Activated CD4-positive, CD25-positive, alpha-beta regulatory T cell (primary cell): ENCODE measurements around the gene SLC27A3.

Experiments
- DNase-seq, 4 experiments: peaks; one replicate each; lab custom pipeline; 2025; lab: John Stamatoyannopoulos, UW

The SLC27A3 gene

GRCh38 chr1:153774780-153775457, at the start of gene SLC27A3:
Gene SLC27A3 (plus strand): TSS chr1:153775407. CDS start chr1:153775498, 91 bp downstream.
- DNase-seq: no peak

GRCh38 chr1:153727463-153728304, 47.5 kb upstream of the SLC27A3 start, which contains the start of gene INTS3:
Gene INTS3 (plus strand): TSS chr1:153728050. CDS start chr1:153728635, 585 bp downstream.
- peak; percentile 91 to 99 (median 97) for DNase-seq

GRCh38 chr1:153728305-153729066, 46.7 kb upstream of the SLC27A3 start:
- DNase-seq: peak in 2 of 4 experiments; percentile 5 to 7

GRCh38 chr1:153730468-153730988, 44.7 kb upstream of the SLC27A3 start:
- no peak for DNase-seq

GRCh38 chr1:153733970-153734369, 41.2 kb upstream of the SLC27A3 start:
- DNase-seq: no peak

- DNase-seq: no peak
These were observed 40.7 kb upstream of the SLC27A3 start for GRCh38 chr1:153734396-153735089.

GRCh38 chr1:153735090-153735420, 40.2 kb upstream of the SLC27A3 start:
- DNase-seq: no peak

GRCh38 chr1:153741986-153742385, 33.2 kb upstream of the SLC27A3 start:
- DNase-seq: no peak

- DNase-seq: no peak
These were observed 32.6 kb upstream of the SLC27A3 start for GRCh38 chr1:153742411-153743142.

- no peak for DNase-seq
These were observed 29.8 kb upstream of the SLC27A3 start for GRCh38 chr1:153745417-153745816.

- DNase-seq: no peak
These were observed 29.0 kb upstream of the SLC27A3 start for GRCh38 chr1:153746174-153746573.

- DNase-seq: no peak
These were observed 26.3 kb upstream of the SLC27A3 start for GRCh38 chr1:153748903-153749302.

- DNase-seq: peak; percentile 38 to 67 (median 60)
These were observed 25.7 kb upstream of the SLC27A3 start for GRCh38 chr1:153749408-153750005.

- DNase-seq: no peak
These were observed 24.9 kb upstream of the SLC27A3 start for GRCh38 chr1:153750026-153750995.

GRCh38 chr1:153752072-153752471, 23.1 kb upstream of the SLC27A3 start:
- no peak for DNase-seq

GRCh38 chr1:153752571-153753195, 22.5 kb upstream of the SLC27A3 start:
- DNase-seq: no peak

- no peak for DNase-seq
These were observed 20.9 kb upstream of the SLC27A3 start for GRCh38 chr1:153754266-153754665.

- DNase-seq: no peak
These were observed 14.8 kb upstream of the SLC27A3 start for GRCh38 chr1:153760440-153760839.
